Gastrocnemius medialis (tissue), 4 donors: ENCODE data around the gene FLNC. TPM values are rescaled to one million over a fixed set of nuclear protein-coding genes. Genes with fewer than 3 reads are reported as not detected.

Experiments used
- ATAC-seq, 2 donors: fragments of 150-250 bp; one replicate each; pipeline ENCODE4 v1.9.1; 2016
- DNase-seq, 2 donors: peaks; one replicate each; pipeline ENCODE4 v3.0.0-alpha.2; 2019
- H3K27ac ChIP-seq, 4 donors: fragments of 200-600 bp; sonication (generic); 1 replicate in 1 of 4; 2 replicates in 3 of 4; pipeline ENCODE4 v1.5.1; 2016 to 2018; ENCODE audit warnings: mild to moderate bottlenecking in 2 of 4, moderate library complexity in 1 of 4
- H3K27me3 ChIP-seq, 3 donors: fragments of 200-600 bp; sonication (generic) in 2 of 3; 1 replicate in 1 of 3; 2 replicates in 2 of 3; pipeline versions ENCODE4 v1.5.1 to v1.6.0; 2016 to 2019; ENCODE audit warnings: mild to moderate bottlenecking in 1 of 3, moderate library complexity in 1 of 3
- H3K36me3 ChIP-seq, 2 donors: fragments of 200-600 bp; sonication (generic) in 1 of 2; one replicate each; pipeline ENCODE4 v1.5.1; 2017 to 2018
- H3K4me1 ChIP-seq, 2 donors: fragments of 200-600 bp; sonication (generic) in 1 of 2; one replicate each; pipeline ENCODE4 v1.5.1; 2016 to 2017; ENCODE audit warnings: mild to moderate bottlenecking in 2 of 2
- H3K4me3 ChIP-seq, 4 donors: fragments of 200-600 bp; sonication (generic) in 3 of 4; 1 replicate in 1 of 4; 2 replicates in 3 of 4; pipeline ENCODE4 v1.5.1; 2016 to 2019; ENCODE audit warnings: mild to moderate bottlenecking in 2 of 4
- H3K9me3 ChIP-seq, 3 donors: fragments of 200-600 bp; sonication (generic) in 2 of 3; 1 replicate in 1 of 3; 2 replicates in 2 of 3; pipeline ENCODE4 v1.5.1; 2016 to 2019
- POLR2A ChIP-seq, 2 donors: fragments of 450-650 bp; IDR thresholded peaks; one replicate each; pipeline ENCODE4 v1.6.1; 2017; ENCODE audit warnings: antibody characterized with exemption in 2 of 2, mild to moderate bottlenecking in 2 of 2, moderate library complexity in 2 of 2
- in situ Hi-C, 4 donors: fragments of 200-750 bp; cut with MboI; loops; one replicate each; pipeline versions ENCODE4 v1.15.0 to v1.8.0; 2017; ENCODE audit warnings: low sequenced_read_pairs in 4 of 4
- intact Hi-C: fragments of 100-400 bp; cut with DNase I; formaldehyde crosslinking; loops from one replicate; pipeline ENCODE4 v1.15.1; 2023; ENCODE audit warnings: low total_unique reads
- total RNA-seq, 4 donors: library from RNA; depleted of rRNA; stranded (reverse); fragments of >200 nt; gene quantifications; one replicate each; pipeline versions ENCODE4 v1.1.0 to v1.2.3, GENCODE V29; 2016
- TF ChIP-seq, protein P1 (sequence below), 5 experiments: fragments of 450-650 bp in 3 of 5; fragments of 200-600 bp in 2 of 5; sonication (generic) in 2 of 5; IDR thresholded peaks in 4 of 5; conservative IDR thresholded peaks in 1 of 5; 1 replicate in 4 of 5; 2 replicates in 1 of 5; pipeline ENCODE4 v1.5.1; 2016 to 2019; ENCODE audit warnings: antibody characterized with exemption in 5 of 5, mild to moderate bottlenecking in 3 of 5, moderate library complexity in 3 of 5

Gene FLNC
- total RNA-seq, 4 donors from 2014 or later = 1,071 to 4,398 (median 2,381) TPM

DNA sequence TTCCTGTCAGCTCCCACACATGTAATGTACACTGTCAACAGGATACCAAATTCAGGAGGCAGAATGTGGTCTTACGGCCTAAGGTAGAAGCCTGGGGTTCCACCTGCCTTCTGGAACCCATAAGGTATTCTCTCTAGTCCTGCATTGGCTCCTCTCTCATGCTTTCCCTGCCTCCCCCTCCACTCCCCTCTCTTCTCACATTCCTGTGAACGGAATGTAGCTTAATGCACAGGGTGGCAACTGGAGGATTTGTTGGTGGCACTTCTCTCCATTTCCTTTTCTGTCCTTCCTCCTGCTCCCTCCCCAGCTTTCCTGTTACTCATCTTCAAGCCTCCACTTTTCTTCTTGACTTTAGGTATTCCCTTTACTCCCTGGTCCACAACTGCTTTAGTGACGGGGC lies 11.5 kb upstream of the FLNC start:
- H3K4me3 ChIP-seq = no peak overlapping the region
- H3K36me3 ChIP-seq = no peaks in the 10 kb centered on the region
- no peak for ATAC-seq
- no peaks in the 10 kb centered on the region for H3K27me3 ChIP-seq
- TF ChIP-seq, protein P1, sequence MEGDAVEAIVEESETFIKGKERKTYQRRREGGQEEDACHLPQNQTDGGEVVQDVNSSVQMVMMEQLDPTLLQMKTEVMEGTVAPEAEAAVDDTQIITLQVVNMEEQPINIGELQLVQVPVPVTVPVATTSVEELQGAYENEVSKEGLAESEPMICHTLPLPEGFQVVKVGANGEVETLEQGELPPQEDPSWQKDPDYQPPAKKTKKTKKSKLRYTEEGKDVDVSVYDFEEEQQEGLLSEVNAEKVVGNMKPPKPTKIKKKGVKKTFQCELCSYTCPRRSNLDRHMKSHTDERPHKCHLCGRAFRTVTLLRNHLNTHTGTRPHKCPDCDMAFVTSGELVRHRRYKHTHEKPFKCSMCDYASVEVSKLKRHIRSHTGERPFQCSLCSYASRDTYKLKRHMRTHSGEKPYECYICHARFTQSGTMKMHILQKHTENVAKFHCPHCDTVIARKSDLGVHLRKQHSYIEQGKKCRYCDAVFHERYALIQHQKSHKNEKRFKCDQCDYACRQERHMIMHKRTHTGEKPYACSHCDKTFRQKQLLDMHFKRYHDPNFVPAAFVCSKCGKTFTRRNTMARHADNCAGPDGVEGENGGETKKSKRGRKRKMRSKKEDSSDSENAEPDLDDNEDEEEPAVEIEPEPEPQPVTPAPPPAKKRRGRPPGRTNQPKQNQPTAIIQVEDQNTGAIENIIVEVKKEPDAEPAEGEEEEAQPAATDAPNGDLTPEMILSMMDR (IDR thresholded peaks at IDR 0.05 in 4 of 5, conservative IDR thresholded peaks at IDR 0.05 in 1 of 5) = no peak
- TF ChIP-seq POLR2A (IDR thresholded peaks at IDR 0.05) = no peak
- in situ Hi-C loops (no loop called here), intact Hi-C loops (no loop called here)
- DNase-seq = no peak
- no peaks in the 10 kb centered on the region for H3K9me3 ChIP-seq
- peaks cover 12 to 15% of the 10 kb centered on the region in 2 donors for H3K4me1 ChIP-seq
- no peak overlapping the region for H3K27ac ChIP-seq

DNA sequence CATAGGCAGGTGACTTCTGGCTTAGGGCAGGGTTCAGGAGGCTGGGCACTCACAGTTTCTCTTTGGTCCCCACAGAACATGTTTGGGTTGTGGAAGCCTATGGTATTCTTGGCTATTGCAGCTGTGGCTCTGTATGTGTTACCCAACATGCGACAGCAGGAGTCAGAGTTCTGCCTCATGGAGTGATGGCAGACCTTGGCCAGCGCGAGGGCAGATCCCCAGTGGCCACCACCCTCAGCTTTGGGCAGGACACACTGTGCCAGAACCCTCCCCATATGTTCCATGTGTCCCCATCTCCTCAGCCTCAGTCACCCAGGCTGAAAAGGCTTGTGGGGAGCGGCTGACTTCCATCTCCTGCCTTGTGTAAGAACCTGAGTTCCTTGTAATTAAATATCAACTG lies 8.5 kb upstream of the FLNC start:
- peak; percentile 33 to 46 for ATAC-seq
- peak in 1 of 2 donors; percentile 59 for DNase-seq
- H3K9me3 ChIP-seq = no peaks in the 10 kb centered on the region
- H3K27ac ChIP-seq = peak overlapping the region in 2 of 4 donors; percentile 40 to 53
- no peak overlapping the region for H3K4me3 ChIP-seq
- TF ChIP-seq, protein P1 (IDR thresholded peaks at IDR 0.05 in 4 of 5, conservative IDR thresholded peaks at IDR 0.05 in 1 of 5) = no peak
- TF ChIP-seq POLR2A (IDR thresholded peaks at IDR 0.05) = no peak
- peaks cover 22% of the 10 kb centered on the region in 2 donors for H3K4me1 ChIP-seq
- no peaks in the 10 kb centered on the region for H3K27me3 ChIP-seq
- in situ Hi-C loops = no loop called here
- intact Hi-C loops = no loop called here
- H3K36me3 ChIP-seq = no peaks in the 10 kb centered on the region

DNA sequence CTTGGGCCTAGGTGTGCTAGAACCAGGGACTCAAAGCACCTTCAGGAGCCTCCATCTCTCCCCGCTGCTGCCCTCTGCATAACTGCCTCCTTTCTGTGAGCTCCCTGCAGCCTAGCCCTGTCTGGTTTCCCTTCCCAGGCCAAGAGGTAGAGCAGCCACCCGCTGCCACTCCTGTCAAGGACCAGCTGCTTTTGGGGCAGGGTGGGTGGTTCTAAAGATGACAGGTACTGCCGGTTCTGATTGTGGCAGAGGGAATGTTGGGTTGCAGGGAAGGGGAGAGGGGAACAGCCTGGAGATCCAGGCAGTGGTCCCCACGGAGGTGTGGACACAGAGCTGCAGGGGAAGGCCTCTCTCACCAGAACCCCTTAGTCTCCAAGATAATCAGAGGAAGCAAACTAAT lies 3.7 kb upstream of the FLNC start:
- Histone ChIP-seq H3K27ac (peak overlapping the region; percentile 92 to 99 (median 98)), H3K4me3 (no peak overlapping the region), H3K36me3 (no peaks in the 10 kb centered on the region), H3K27me3 (no peaks in the 10 kb centered on the region), H3K4me1 (peaks cover 37 to 51% of the 10 kb centered on the region in 2 donors), H3K9me3 (no peaks in the 10 kb centered on the region)
- DNase-seq (peak in 1 of 2 donors; percentile 32), ATAC-seq (no peak)
- intact Hi-C loops = no loop called here
- TF ChIP-seq, protein P1 (IDR thresholded peaks at IDR 0.05 in 4 of 5, conservative IDR thresholded peaks at IDR 0.05 in 1 of 5) = no peak
- no peak for TF ChIP-seq POLR2A (IDR thresholded peaks at IDR 0.05)
- in situ Hi-C loops = no loop called here

DNA sequence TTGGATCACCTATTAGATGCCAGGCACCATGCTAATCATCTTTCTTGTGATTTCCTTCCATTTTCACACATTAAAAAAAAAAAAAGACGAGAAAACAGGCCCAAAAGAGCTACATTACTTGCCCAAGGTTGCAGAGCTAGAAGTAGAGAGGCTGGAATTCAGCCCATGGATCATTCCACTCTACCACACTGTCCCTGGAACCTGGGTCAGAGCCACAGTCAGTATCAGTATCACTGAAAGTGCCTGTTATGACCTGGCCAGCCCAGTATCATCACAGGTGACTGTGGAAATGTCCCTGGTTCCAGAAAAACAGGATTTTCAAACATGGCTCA lies 3.3 kb upstream of the FLNC start:
- no peaks in the 10 kb centered on the region for H3K36me3 ChIP-seq
- in situ Hi-C loops (no loop called here), intact Hi-C loops (no loop called here)
- H3K27ac ChIP-seq = peak overlapping the region; percentile 92 to 99 (median 98)
- DNase-seq (peak; percentile 75 to 83), ATAC-seq (peak; percentile 39 to 48)
- no peak overlapping the region for H3K4me3 ChIP-seq
- no peaks in the 10 kb centered on the region for H3K9me3 ChIP-seq
- H3K4me1 ChIP-seq = peaks cover 36 to 55% of the 10 kb centered on the region in 2 donors
- TF ChIP-seq POLR2A (IDR thresholded peaks at IDR 0.05) = no peak
- TF ChIP-seq, protein P1 (IDR thresholded peaks at IDR 0.05 in 4 of 5, conservative IDR thresholded peaks at IDR 0.05 in 1 of 5) = no peak
- H3K27me3 ChIP-seq = no peaks in the 10 kb centered on the region
